ENCODE results near the gene MRPL39. TPM values are rescaled to one million over a fixed set of nuclear protein-coding genes. Genes with fewer than 3 reads are reported as not detected.

MRPL39 gene
- total and polyA plus RNA-seq, 2 of the 4 experiments (the other 2 are of a cell fraction) = 15.2 to 20.6 TPM

DNA sequence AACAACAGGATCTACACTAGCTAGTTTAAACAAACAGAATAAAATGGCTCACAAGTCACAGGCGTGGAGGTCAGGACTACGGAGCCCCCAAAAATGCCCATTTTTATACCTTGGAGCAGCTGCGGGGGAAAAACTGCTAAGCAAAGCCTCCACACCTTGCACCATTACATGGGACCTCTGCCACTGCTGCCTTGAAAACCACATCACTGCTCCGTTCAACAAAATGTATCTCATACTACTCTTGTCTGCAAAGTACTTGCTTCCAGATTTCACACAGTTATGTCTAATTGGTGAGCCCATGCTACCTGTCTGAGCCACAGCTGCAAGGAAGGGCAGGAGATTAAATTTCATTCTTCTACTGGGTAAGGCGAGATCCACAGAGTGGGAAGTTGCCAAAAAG is 24.4 kb downstream of the MRPL39 start:
- in situ Hi-C loops (cut with MboI; ENCODE audit: low sequenced_read_pairs) = no loop called here
- Histone ChIP-seq H3K18ac (ENCODE audit: low read depth, low read length) (no peak overlapping the region), H3K23ac (ENCODE audit: low read depth, low read length) (no peak overlapping the region), H3K27ac (ENCODE audit: insufficient read depth, low read length) (no peak overlapping the region), H2BK15ac (ENCODE audit: low read depth, low read length) (no peak overlapping the region), H3K4me2 (ENCODE audit: low read depth, low read length) (no peak overlapping the region), H3K9ac (ENCODE audit: low read depth, low read length) (no peak overlapping the region), H4K91ac (ENCODE audit: insufficient read depth, low read depth, low read length) (no peak overlapping the region), H3K9me1 (ENCODE audit: insufficient read depth, low read length) (peaks cover 3% of the 10 kb centered on the region; the same call in 1 of the 2 replicates), H3K56ac (ENCODE audit: extremely low read depth, insufficient read depth, low read length) (no peak overlapping the region), H2AFZ (replicated peaks; ENCODE audit: low read length, poor library complexity) (no peak overlapping the region), H2AK9ac (replicated peaks; ENCODE audit: low read depth, low read length, poor library complexity) (no peak overlapping the region), H3K4me3 (ENCODE audit: insufficient read depth, low read depth, low read length) (no peak overlapping the region), H3K4ac (ENCODE audit: low read depth, low read length) (no peak overlapping the region), H2BK5ac (ENCODE audit: low read depth, low read length, poor library complexity, severe bottlenecking) (no peak overlapping the region), H3K9me3 (ENCODE audit: control insufficient read depth, insufficient read depth, low read length) (no peaks in the 10 kb centered on the region), H2BK20ac (ENCODE audit: low read depth, low read length) (no peak overlapping the region), H3K36me3 (ENCODE audit: control insufficient read depth, insufficient read depth, low read length) (peaks cover 11% of the 10 kb centered on the region; the same call in 1 of the 2 replicates), H2BK120ac (ENCODE audit: low read depth, low read length) (no peak overlapping the region), H3K27me3 (ENCODE audit: control insufficient read depth, insufficient read depth, low read length) (no peaks in the 10 kb centered on the region), H3K4me1 (ENCODE audit: control insufficient read depth, insufficient read depth, low read length) (peaks cover 3% of the 10 kb centered on the region; the same call in 1 of the 2 replicates), H4K20me1 (ENCODE audit: insufficient read depth, low read length) (no peaks in the 10 kb centered on the region), H4K5ac (ENCODE audit: low read depth, low read length) (no peak overlapping the region), H4K8ac (ENCODE audit: low read depth in 2 of 2, low read length in 2 of 2) (no peak overlapping the region), H2AK5ac (ENCODE audit: low read depth, low read length) (no peak overlapping the region), H3K79me1 (ENCODE audit: low read depth in 1 of 2, low read length in 2 of 2) (peaks cover 3 to 14% of the 10 kb centered on the region in 2 experiments; a peak in 3 of 4 replicates), H3K14ac (replicated peaks; ENCODE audit: low read depth, low read length) (no peak overlapping the region)
- dilution Hi-C loops (cut with HindIII; ENCODE audit: low sequenced_read_pairs, unreplicated experiment) = no loop called here
- no peak for ATAC-seq (ENCODE audit: low read depth)
- no TSS peak for BruUV-seq (replicated peaks)
- no CpG with 5 or more reads among the region's 5 CpGs for WGBS, 2 experiments (ENCODE audit: extremely low coverage in 2 of 2, insufficient read length in 1 of 2)
- CTCF ChIA-PET = no interaction called here
- POLR2A ChIA-PET (ENCODE audit: unreplicated experiment) = no interaction called here
- intact Hi-C loops (cut with micrococcal nuclease) = no loop called here
- TF ChIP-seq RCOR1 (IDR thresholded peaks at IDR 0.05; ENCODE audit: insufficient replicate concordance, low read length) (no peak), RFX5 (IDR thresholded peaks at IDR 0.05; ENCODE audit: low read depth, low read length) (no peak), CEBPB (IDR thresholded peaks at IDR 0.05; ENCODE audit: low read depth, low read length) (no peak), NFE2L2 (IDR thresholded peaks at IDR 0.05; ENCODE audit: low read depth, low read length) (no peak), USF2 (IDR thresholded peaks at IDR 0.05; ENCODE audit: low read depth, low read length) (no peak), SMC3 (IDR thresholded peaks at IDR 0.05; ENCODE audit: low read depth, low read length) (no peak), POLR2A (IDR thresholded peaks at IDR 0.05; ENCODE audit: low read depth, low read length) (no peak), ELK1 (IDR thresholded peaks at IDR 0.05; ENCODE audit: borderline replicate concordance, low read depth, low read length) (no peak), CHD1 (IDR thresholded peaks at IDR 0.05; ENCODE audit: low read depth, low read length) (no peak), FOS (IDR thresholded peaks at IDR 0.05; ENCODE audit: low read depth, low read length) (no peak), MXI1 (IDR thresholded peaks at IDR 0.05; ENCODE audit: borderline replicate concordance, low read depth, low read length) (no peak)
- DNase-seq = no peak
